ENCODE data around the gene GDNF. TPM values are rescaled to one million over a fixed set of nuclear protein-coding genes. Genes with fewer than 3 reads are reported as not detected.

GDNF gene
- 0.51 TPM for total RNA-seq (ENCODE audit: unreplicated experiment)
- long read RNA-seq, result 0 reads

DNA sequence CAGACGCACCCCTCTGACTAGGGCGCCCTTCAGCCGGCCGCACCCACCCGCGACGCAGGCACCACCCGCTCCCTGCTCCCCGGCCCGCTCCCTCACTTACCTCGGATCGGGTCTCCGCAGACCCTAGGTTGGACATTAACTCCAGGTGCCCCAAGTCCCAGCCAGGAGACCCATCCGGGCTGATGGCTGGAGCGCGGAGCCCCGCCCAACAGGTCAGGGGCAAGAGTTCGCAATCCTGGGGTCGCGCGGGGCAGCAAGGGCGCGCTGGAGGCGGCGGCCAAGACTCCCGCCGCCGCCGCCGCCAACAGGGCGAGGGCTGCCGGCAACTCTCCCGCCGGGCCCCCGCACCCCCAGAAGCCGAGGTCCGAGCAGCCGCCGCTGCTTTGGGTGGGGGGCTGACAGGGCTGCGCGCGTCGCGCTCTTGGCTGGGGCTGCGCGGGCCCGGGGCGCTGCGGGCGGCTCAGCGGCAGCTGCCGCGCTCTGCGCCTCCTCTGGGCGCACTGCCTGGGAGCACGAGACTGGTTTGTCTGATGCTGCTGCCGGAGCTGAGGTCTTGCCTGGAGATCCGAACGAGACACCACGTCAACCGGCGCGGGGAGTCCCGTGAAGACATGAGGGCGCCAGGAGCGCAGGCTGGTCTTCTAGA, at the start of gene GDNF:
TSS of gene GDNF (minus strand) at position 635 of the 646 bp plus-strand sequence. CDS start 5,245 bp downstream, outside the sequence.
- H3K36me3 Mint-ChIP-seq (ENCODE audit: unreplicated experiment), result no peaks in the 10 kb centered on the region
- TF ChIP-seq CTCF (IDR thresholded peaks at IDR 0.05; ENCODE audit: partially characterized antibody, unreplicated experiment), result no peak
- DNase-seq, result peak; percentile 72
- peaks cover 13% of the 10 kb centered on the region for H3K4me1 Mint-ChIP-seq (ENCODE audit: low read depth, unreplicated experiment)
- H3K27ac Mint-ChIP-seq (ENCODE audit: unreplicated experiment), result no peak within 1 kb of the TSS
- peaks cover 26% of the 10 kb centered on the region for H3K27me3 Mint-ChIP-seq (ENCODE audit: unreplicated experiment)
- peaks cover 7% of the 10 kb centered on the region for H3K9me3 Mint-ChIP-seq (ENCODE audit: unreplicated experiment)
- H3K4me3 Mint-ChIP-seq (ENCODE audit: unreplicated experiment), result peak within 1 kb of the TSS; percentile 85

DNA sequence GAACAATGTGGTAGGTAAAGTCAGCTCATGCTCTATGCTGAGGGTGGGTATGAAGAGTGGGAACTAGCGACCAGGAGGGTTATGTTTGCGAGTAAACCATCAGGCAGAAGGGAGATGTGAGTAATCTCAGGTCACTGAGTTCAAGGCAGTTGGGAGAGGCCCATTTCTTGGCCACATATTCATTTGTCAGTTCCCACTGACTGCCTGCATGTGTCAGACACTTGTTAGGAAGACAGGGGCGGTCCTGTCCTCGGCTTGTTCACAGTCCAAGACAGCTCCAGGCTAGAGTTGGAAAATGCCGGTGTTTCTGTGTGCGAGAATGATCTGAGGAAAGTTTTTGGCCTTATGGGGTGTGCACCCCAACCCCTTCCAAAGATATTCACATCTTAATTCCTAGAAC, 48.6 kb upstream of the GDNF start:
- Mint-ChIP-seq H3K9me3 (ENCODE audit: unreplicated experiment) (no peaks in the 10 kb centered on the region), H3K27ac (ENCODE audit: unreplicated experiment) (no peak overlapping the region), H3K27me3 (ENCODE audit: unreplicated experiment) (peaks cover 6% of the 10 kb centered on the region), H3K4me3 (ENCODE audit: unreplicated experiment) (no peak overlapping the region), H3K36me3 (ENCODE audit: unreplicated experiment) (no peaks in the 10 kb centered on the region), H3K4me1 (ENCODE audit: low read depth, unreplicated experiment) (peaks cover 2% of the 10 kb centered on the region)
- no peak for DNase-seq
- TF ChIP-seq CTCF (IDR thresholded peaks at IDR 0.05; ENCODE audit: partially characterized antibody, unreplicated experiment), result no peak

DNA sequence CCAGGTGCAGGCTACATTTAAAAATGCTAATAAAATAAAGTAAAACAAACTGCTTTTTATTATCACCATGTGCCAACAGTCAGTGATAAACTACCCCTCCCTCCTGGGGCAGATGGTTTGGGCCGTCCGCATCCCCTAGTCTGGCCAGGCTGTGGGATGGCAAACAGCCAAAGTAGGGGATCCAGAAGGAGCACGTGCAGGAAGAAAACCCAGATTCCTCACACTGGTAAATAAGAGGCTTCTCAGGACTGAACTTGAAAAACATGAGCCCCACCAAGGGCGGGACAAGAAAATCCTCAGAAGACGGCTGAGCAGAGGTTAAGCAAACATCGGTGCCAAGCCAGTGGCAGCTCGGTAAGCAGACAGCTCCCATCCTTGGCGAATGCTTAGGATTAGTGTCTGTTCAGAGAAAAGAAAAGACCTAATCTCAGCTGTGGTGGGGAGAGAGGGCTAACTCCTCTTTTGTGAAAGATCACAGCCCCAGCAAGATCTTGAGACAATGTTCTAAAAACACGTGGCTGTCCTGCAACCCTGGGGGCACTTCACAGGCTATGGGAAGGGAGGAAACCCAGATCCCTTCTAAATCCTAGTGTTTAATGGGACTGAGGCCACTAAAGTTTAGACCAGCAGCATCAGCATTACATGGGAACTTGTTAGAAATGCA, 46.5 kb upstream of the GDNF start:
- H3K4me3 Mint-ChIP-seq (ENCODE audit: unreplicated experiment), result no peak overlapping the region
- H3K9me3 Mint-ChIP-seq (ENCODE audit: unreplicated experiment), result no peaks in the 10 kb centered on the region
- DNase-seq, result no peak
- H3K36me3 Mint-ChIP-seq (ENCODE audit: unreplicated experiment), result peaks cover 7% of the 10 kb centered on the region
- no peak for TF ChIP-seq CTCF (IDR thresholded peaks at IDR 0.05; ENCODE audit: partially characterized antibody, unreplicated experiment)
- no peak overlapping the region for H3K27ac Mint-ChIP-seq (ENCODE audit: unreplicated experiment)
- peaks cover 2% of the 10 kb centered on the region for H3K4me1 Mint-ChIP-seq (ENCODE audit: low read depth, unreplicated experiment)
- H3K27me3 Mint-ChIP-seq (ENCODE audit: unreplicated experiment), result peaks cover 6% of the 10 kb centered on the region

GRCh38 chr5:37882636-37883035, 42.8 kb upstream of the GDNF start:
- no peak for TF ChIP-seq CTCF (IDR thresholded peaks at IDR 0.05; ENCODE audit: partially characterized antibody, unreplicated experiment)
- Mint-ChIP-seq H3K36me3 (ENCODE audit: unreplicated experiment) (peaks cover 7% of the 10 kb centered on the region), H3K27ac (ENCODE audit: unreplicated experiment) (no peak overlapping the region), H3K4me3 (ENCODE audit: unreplicated experiment) (no peak overlapping the region), H3K27me3 (ENCODE audit: unreplicated experiment) (peaks cover 5% of the 10 kb centered on the region), H3K9me3 (ENCODE audit: unreplicated experiment) (peaks cover 4% of the 10 kb centered on the region), H3K4me1 (ENCODE audit: low read depth, unreplicated experiment) (peaks cover 2% of the 10 kb centered on the region)
- no peak for DNase-seq

GRCh38 chr5:37881359-37881758, 41.5 kb upstream of the GDNF start:
- Mint-ChIP-seq H3K27ac (ENCODE audit: unreplicated experiment) (no peak overlapping the region), H3K27me3 (ENCODE audit: unreplicated experiment) (peaks cover 5% of the 10 kb centered on the region), H3K36me3 (ENCODE audit: unreplicated experiment) (peaks cover 7% of the 10 kb centered on the region), H3K4me1 (ENCODE audit: low read depth, unreplicated experiment) (peaks cover 2% of the 10 kb centered on the region), H3K9me3 (ENCODE audit: unreplicated experiment) (peaks cover 4% of the 10 kb centered on the region), H3K4me3 (ENCODE audit: unreplicated experiment) (no peak overlapping the region)
- no peak for DNase-seq
- TF ChIP-seq CTCF (IDR thresholded peaks at IDR 0.05; ENCODE audit: partially characterized antibody, unreplicated experiment), result no peak

Data from glutamatergic neuron (in vitro differentiated cells).